Measurements from ENCODE around the gene LMBRD1. TPM values are rescaled to one million over a fixed set of nuclear protein-coding genes. Genes with fewer than 3 reads are reported as not detected.

LMBRD1 gene
- total RNA-seq, 2 donors from 2014 or later, result 44.0 to 49.8 TPM

- TF ChIP-seq CTCF (IDR thresholded peaks at IDR 0.05), result no peak
- no peaks in the 10 kb centered on the region for H3K36me3 ChIP-seq
- H3K4me1 ChIP-seq (ENCODE audit: control insufficient read depth in 1 of 2, low read depth in 2 of 2), result no peaks in the 10 kb centered on the region
- no peaks in the 10 kb centered on the region for H3K27me3 ChIP-seq (replicated peaks; ENCODE audit: insufficient read depth)
- no peak overlapping the region for H3K4me3 ChIP-seq
- no peak overlapping the region for H3K27ac ChIP-seq
- H3K9me3 ChIP-seq, result no peaks in the 10 kb centered on the region
- ATAC-seq (ENCODE audit: insufficient number of reproducible peaks, low FRiP score, low read depth) (no peak), DNase-seq (ENCODE audit: low spot score) (no peak)
These were observed 22.3 kb upstream of the LMBRD1 start for GRCh38 chr6:69819138-69819537.

- H3K4me3 ChIP-seq, result no peak overlapping the region
- H3K9me3 ChIP-seq, result no peaks in the 10 kb centered on the region
- no peak for TF ChIP-seq CTCF (IDR thresholded peaks at IDR 0.05)
- ATAC-seq (ENCODE audit: insufficient number of reproducible peaks, low FRiP score, low read depth) (no peak), DNase-seq (ENCODE audit: low spot score) (no peak)
- peaks cover 0 to 2% of the 10 kb centered on the region in 2 donors for H3K4me1 ChIP-seq (ENCODE audit: control insufficient read depth in 1 of 2, low read depth in 2 of 2)
- no peaks in the 10 kb centered on the region for H3K27me3 ChIP-seq (replicated peaks; ENCODE audit: insufficient read depth)
- H3K36me3 ChIP-seq, result no peaks in the 10 kb centered on the region
- H3K27ac ChIP-seq, result no peak overlapping the region
These were observed 21.6 kb upstream of the LMBRD1 start for GRCh38 chr6:69818223-69818930.

GRCh38 chr6:69817358-69817757 lies 20.5 kb upstream of the LMBRD1 start:
- no peak overlapping the region for H3K27ac ChIP-seq
- no peak for TF ChIP-seq CTCF (IDR thresholded peaks at IDR 0.05)
- DNase-seq (ENCODE audit: low spot score) (no peak), ATAC-seq (ENCODE audit: insufficient number of reproducible peaks, low FRiP score, low read depth) (no peak)
- no peaks in the 10 kb centered on the region for H3K9me3 ChIP-seq
- no peak overlapping the region for H3K4me3 ChIP-seq
- no peaks in the 10 kb centered on the region for H3K36me3 ChIP-seq
- no peaks in the 10 kb centered on the region for H3K27me3 ChIP-seq (replicated peaks; ENCODE audit: insufficient read depth)
- H3K4me1 ChIP-seq (ENCODE audit: control insufficient read depth in 1 of 2, low read depth in 2 of 2), result peaks cover 0 to 2% of the 10 kb centered on the region in 2 donors

GRCh38 chr6:69816569-69816968 lies 19.8 kb upstream of the LMBRD1 start:
- DNase-seq (ENCODE audit: low spot score) (no peak), ATAC-seq (ENCODE audit: insufficient number of reproducible peaks, low FRiP score, low read depth) (no peak)
- Histone ChIP-seq H3K36me3 (no peaks in the 10 kb centered on the region), H3K27ac (no peak overlapping the region), H3K4me1 (ENCODE audit: control insufficient read depth in 1 of 2, low read depth in 2 of 2) (peaks cover 0 to 2% of the 10 kb centered on the region in 2 donors), H3K9me3 (no peaks in the 10 kb centered on the region), H3K27me3 (replicated peaks; ENCODE audit: insufficient read depth) (no peaks in the 10 kb centered on the region), H3K4me3 (no peak overlapping the region)
- no peak for TF ChIP-seq CTCF (IDR thresholded peaks at IDR 0.05)

DNA sequence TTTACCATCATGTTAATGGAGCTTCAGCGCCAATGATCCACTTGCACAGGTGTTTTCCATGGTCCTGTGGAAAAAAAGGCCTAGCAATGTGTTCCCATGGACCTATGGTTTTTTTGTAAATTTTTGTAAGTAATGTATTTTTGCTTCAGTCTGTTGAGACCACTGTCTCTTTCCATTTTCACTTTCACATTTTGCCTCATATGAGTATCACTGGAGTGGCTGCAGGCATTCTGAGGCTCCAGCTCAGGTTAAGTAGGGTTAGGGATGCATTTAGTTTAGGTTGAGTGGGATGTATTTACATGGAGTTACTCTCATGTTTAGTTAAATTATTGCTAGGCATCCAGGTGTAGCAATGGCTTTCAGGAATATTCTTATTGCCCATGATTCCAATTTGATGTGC lies 19.2 kb upstream of the LMBRD1 start:
- H3K4me1 ChIP-seq (ENCODE audit: control insufficient read depth in 1 of 2, low read depth in 2 of 2), result peaks cover 0 to 2% of the 10 kb centered on the region in 2 donors
- no peaks in the 10 kb centered on the region for H3K36me3 ChIP-seq
- no peaks in the 10 kb centered on the region for H3K9me3 ChIP-seq
- TF ChIP-seq CTCF (IDR thresholded peaks at IDR 0.05), result no peak
- no peak for ATAC-seq (ENCODE audit: insufficient number of reproducible peaks, low FRiP score, low read depth)
- H3K27ac ChIP-seq, result no peak overlapping the region
- DNase-seq (ENCODE audit: low spot score), result no peak
- H3K27me3 ChIP-seq (replicated peaks; ENCODE audit: insufficient read depth), result no peaks in the 10 kb centered on the region
- no peak overlapping the region for H3K4me3 ChIP-seq

Data from thoracic aorta (tissue), 2 donors.